Measurements from ENCODE around the gene LRRC18. TPM values are rescaled to one million over a fixed set of nuclear protein-coding genes. Genes with fewer than 3 reads are reported as not detected.

The LRRC18 gene
- total and polyA plus RNA-seq, 2 donors (not counting 1 experiment from before 2014, with no cell fraction given): not detected

- H3K9ac ChIP-seq (ENCODE audit: low read length): no peak overlapping the region
- POLR2A ChIA-PET: no interaction called here
- no peaks in the 10 kb centered on the region for H3K27me3 Mint-ChIP-seq
- H3K27me3 ChIP-seq (replicated peaks in 1 of 4; ENCODE audit: control extremely low read depth in 1 of 4, control insufficient read depth in 3 of 4, insufficient read depth in 4 of 4, low read length in 3 of 4): no peaks in the 10 kb centered on the region
- no peak for TF ChIP-seq EZH2 (IDR thresholded peaks at IDR 0.05; ENCODE audit: borderline replicate concordance, insufficient read depth, low read depth, low read length, poor library complexity, severe bottlenecking)
- TF ChIP-seq, protein P1, sequence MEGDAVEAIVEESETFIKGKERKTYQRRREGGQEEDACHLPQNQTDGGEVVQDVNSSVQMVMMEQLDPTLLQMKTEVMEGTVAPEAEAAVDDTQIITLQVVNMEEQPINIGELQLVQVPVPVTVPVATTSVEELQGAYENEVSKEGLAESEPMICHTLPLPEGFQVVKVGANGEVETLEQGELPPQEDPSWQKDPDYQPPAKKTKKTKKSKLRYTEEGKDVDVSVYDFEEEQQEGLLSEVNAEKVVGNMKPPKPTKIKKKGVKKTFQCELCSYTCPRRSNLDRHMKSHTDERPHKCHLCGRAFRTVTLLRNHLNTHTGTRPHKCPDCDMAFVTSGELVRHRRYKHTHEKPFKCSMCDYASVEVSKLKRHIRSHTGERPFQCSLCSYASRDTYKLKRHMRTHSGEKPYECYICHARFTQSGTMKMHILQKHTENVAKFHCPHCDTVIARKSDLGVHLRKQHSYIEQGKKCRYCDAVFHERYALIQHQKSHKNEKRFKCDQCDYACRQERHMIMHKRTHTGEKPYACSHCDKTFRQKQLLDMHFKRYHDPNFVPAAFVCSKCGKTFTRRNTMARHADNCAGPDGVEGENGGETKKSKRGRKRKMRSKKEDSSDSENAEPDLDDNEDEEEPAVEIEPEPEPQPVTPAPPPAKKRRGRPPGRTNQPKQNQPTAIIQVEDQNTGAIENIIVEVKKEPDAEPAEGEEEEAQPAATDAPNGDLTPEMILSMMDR (IDR thresholded peaks at IDR 0.05): no peak
- no peak overlapping the region for H3K4me3 Mint-ChIP-seq
- no peak overlapping the region for H3K27ac Mint-ChIP-seq
- no peak overlapping the region for H3K27ac ChIP-seq (ENCODE audit: low read length in 2 of 2)
- no peaks in the 10 kb centered on the region for H3K4me1 ChIP-seq (ENCODE audit: control insufficient read depth in 2 of 2, insufficient read depth in 2 of 2, low read length in 2 of 2)
- DNase-seq (no peak), ATAC-seq (ENCODE audit: low read depth) (no peak)
- H2AFZ ChIP-seq (ENCODE audit: insufficient read depth, low read depth, low read length, poor library complexity, severe bottlenecking): no peak overlapping the region
- H4K20me1 ChIP-seq (ENCODE audit: control insufficient read depth, insufficient read depth, low read length, poor library complexity, severe bottlenecking): no peaks in the 10 kb centered on the region
- no peaks in the 10 kb centered on the region for H3K4me1 Mint-ChIP-seq
- H3K4me2 ChIP-seq (replicated peaks; ENCODE audit: low read depth, low read length, poor library complexity, severe bottlenecking): no peak overlapping the region
- CTCF ChIA-PET: no interaction called here
- no peaks in the 10 kb centered on the region for H3K79me2 ChIP-seq (ENCODE audit: control insufficient read depth, insufficient read depth, low read length)
- H3K4me3 ChIP-seq (ENCODE audit: control extremely low read depth in 1 of 5, extremely low read depth in 1 of 5, insufficient read depth in 1 of 5, low read depth in 2 of 5, low read length in 4 of 5): no peak overlapping the region
- no peaks in the 10 kb centered on the region for H3K9me3 Mint-ChIP-seq (ENCODE audit: insufficient read depth)
- H3K9me3 ChIP-seq (ENCODE audit: control extremely low read depth in 1 of 3, control insufficient read depth in 2 of 3, insufficient read depth in 1 of 3, low read length in 2 of 3): no peaks in the 10 kb centered on the region
- intact Hi-C loops (cut with micrococcal nuclease): no loop called here
- WGBS (ENCODE audit: insufficient coverage): no CpG with 5 or more reads among the region's 1 CpG
- peaks cover 2 to 96% of the 10 kb centered on the region in 2 experiments for H3K36me3 ChIP-seq (replicated peaks in 1 of 2; ENCODE audit: control extremely low read depth in 1 of 2, control insufficient read depth in 1 of 2, extremely low read depth in 1 of 2, insufficient read depth in 2 of 2, low read length in 1 of 2)
Measured at GRCh38 chr10:48958598-48959190, 19.1 kb upstream of the LRRC18 start.

DNA sequence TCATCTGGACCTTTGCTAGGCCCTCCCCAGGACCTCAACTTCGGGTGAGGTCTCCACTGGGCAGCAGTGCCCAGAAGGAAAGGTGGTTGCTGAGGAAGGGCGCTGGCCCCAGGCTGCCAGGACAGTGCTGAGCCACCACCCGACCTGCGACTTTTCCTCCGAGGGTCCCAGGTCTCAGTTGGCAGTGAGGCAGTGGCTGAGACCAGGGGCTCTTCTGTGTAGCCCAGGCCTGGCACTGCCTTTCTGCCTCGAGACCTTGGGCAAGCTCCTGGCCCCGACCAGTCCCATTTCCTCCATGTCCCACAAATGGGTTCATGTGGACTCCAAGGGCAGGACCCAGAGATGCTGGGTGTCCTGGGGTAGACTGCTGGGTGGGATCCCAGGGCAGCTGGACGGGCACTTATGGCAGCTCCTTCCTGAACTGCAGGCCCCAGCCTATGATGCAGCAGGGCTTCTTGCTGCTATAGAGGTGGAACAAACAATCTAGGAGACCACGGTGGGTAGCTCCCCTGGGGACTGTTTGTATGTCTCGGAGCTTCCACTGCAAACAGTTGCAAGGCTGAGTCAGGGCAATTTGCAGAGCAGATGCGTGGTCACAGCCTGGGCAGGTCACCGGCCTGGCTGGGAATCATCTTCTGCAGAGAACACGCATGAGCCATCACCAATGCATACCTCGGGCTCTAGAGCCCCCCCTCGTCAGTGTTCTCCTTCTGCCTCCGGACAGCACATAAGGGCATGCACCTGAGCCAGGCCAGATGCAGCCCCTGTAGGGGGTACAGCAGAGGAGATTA, 17.9 kb upstream of the LRRC18 start:
- Histone ChIP-seq H2AFZ (ENCODE audit: insufficient read depth, low read depth, low read length, poor library complexity, severe bottlenecking) (no peak overlapping the region), H3K27me3 (replicated peaks in 1 of 4; ENCODE audit: control extremely low read depth in 1 of 4, control insufficient read depth in 3 of 4, insufficient read depth in 4 of 4, low read length in 3 of 4) (no peaks in the 10 kb centered on the region), H3K27ac (ENCODE audit: low read length in 2 of 2) (no peak overlapping the region), H4K20me1 (ENCODE audit: control insufficient read depth, insufficient read depth, low read length, poor library complexity, severe bottlenecking) (peaks cover 2% of the 10 kb centered on the region), H3K4me2 (replicated peaks; ENCODE audit: low read depth, low read length, poor library complexity, severe bottlenecking) (no peak overlapping the region), H3K9ac (ENCODE audit: low read length) (no peak overlapping the region), H3K4me1 (ENCODE audit: control insufficient read depth in 2 of 2, insufficient read depth in 2 of 2, low read length in 2 of 2) (no peaks in the 10 kb centered on the region), H3K9me3 (ENCODE audit: control extremely low read depth in 1 of 3, control insufficient read depth in 2 of 3, insufficient read depth in 1 of 3, low read length in 2 of 3) (no peaks in the 10 kb centered on the region), H3K36me3 (replicated peaks in 1 of 2; ENCODE audit: control extremely low read depth in 1 of 2, control insufficient read depth in 1 of 2, extremely low read depth in 1 of 2, insufficient read depth in 2 of 2, low read length in 1 of 2) (peaks cover 2 to 95% of the 10 kb centered on the region in 2 experiments), H3K4me3 (ENCODE audit: control extremely low read depth in 1 of 5, extremely low read depth in 1 of 5, insufficient read depth in 1 of 5, low read depth in 2 of 5, low read length in 4 of 5) (no peak overlapping the region), H3K79me2 (ENCODE audit: control insufficient read depth, insufficient read depth, low read length) (no peaks in the 10 kb centered on the region)
- Mint-ChIP-seq H3K27ac (no peak overlapping the region), H3K27me3 (no peaks in the 10 kb centered on the region), H3K4me1 (no peaks in the 10 kb centered on the region), H3K9me3 (ENCODE audit: insufficient read depth) (no peaks in the 10 kb centered on the region), H3K4me3 (no peak overlapping the region)
- WGBS (ENCODE audit: insufficient coverage): 97% methylated on average over 16 of the region's 16 CpGs
- DNase-seq: no peak
- ChIA-PET POLR2A (no interaction called here), CTCF (no interaction called here)
- intact Hi-C loops (cut with micrococcal nuclease): no loop called here
- no peak for ATAC-seq (ENCODE audit: low read depth)
- no peak for TF ChIP-seq EZH2 (IDR thresholded peaks at IDR 0.05; ENCODE audit: borderline replicate concordance, insufficient read depth, low read depth, low read length, poor library complexity, severe bottlenecking)
- TF ChIP-seq, protein P1 (IDR thresholded peaks at IDR 0.05): no peak
